HG02759 (cell line): ENCODE results near the gene FARP2.

Experiments
- ATAC-seq: cut with Tn5 transposase; IDR thresholded peaks from one replicate; pipeline ENCODE4 v1.9.1; 2021; ENCODE audit warnings: mild to moderate bottlenecking, moderate library complexity; ENCODE audit not compliant: unreplicated experiment

The FARP2 gene

GRCh38 chr2:241482126-241482955 lies 126.3 kb downstream of the FARP2 start:
- no peak for ATAC-seq

- no peak for ATAC-seq
Measured at GRCh38 chr2:241483305-241483704, 127.2 kb downstream of the FARP2 start.

DNA sequence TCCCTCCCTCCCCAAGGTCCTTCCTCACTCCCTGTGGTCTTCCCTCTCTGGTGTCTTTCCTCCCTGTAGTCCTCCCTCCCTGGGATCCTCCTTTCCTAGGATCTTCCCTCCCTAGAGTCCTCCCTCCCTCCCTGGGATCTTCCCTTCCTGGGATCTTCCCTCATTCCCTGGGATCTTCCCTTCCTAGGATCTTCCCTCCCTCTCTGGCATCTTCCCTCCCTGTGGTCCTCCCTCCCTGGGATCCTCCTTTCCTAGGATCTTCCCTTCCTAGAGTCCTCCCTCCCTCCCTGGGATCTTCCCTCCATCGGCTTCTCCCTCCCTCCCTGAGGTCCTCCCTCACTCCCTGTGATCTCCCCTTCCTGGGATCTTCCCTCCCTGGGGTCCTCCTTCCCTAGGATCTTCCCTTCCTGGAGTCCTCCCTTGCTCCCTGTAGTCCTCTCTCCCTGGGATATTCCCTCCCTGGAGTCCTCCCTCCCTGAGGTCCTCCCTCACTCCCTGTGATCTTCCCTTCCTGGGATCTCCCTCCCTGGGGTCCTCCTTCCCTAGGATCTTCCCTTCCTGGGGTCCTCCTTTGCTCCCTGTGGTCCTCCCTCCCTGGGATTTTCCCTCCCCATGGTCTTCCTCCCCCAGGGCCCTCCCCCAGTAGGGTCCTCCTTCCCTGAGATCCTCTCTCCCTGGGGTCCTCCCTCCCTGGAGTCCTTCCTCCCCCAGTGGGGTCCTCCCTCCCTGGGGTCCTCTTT lies 129.3 kb downstream of the FARP2 start:
- no peak for ATAC-seq

DNA sequence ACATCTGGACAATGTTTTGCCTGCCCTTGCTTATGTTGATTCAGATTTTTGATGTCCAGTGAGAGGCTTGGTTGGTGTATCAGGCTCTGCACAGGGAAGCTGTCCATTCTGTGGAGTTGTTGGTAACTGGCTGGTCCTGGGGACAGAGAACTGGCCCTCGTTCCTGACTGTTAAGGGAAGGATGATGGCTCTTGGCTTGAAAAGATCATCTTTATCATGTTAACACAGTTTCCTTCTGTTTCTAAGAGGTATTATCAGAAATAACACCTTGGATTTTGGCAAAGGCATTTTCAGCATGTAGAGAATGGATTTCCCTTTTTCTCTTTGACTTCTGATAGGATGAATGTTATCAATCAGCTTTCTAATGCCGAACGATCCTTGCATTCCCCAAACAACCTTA lies 133.0 kb downstream of the FARP2 start:
- ATAC-seq, result no peak

DNA sequence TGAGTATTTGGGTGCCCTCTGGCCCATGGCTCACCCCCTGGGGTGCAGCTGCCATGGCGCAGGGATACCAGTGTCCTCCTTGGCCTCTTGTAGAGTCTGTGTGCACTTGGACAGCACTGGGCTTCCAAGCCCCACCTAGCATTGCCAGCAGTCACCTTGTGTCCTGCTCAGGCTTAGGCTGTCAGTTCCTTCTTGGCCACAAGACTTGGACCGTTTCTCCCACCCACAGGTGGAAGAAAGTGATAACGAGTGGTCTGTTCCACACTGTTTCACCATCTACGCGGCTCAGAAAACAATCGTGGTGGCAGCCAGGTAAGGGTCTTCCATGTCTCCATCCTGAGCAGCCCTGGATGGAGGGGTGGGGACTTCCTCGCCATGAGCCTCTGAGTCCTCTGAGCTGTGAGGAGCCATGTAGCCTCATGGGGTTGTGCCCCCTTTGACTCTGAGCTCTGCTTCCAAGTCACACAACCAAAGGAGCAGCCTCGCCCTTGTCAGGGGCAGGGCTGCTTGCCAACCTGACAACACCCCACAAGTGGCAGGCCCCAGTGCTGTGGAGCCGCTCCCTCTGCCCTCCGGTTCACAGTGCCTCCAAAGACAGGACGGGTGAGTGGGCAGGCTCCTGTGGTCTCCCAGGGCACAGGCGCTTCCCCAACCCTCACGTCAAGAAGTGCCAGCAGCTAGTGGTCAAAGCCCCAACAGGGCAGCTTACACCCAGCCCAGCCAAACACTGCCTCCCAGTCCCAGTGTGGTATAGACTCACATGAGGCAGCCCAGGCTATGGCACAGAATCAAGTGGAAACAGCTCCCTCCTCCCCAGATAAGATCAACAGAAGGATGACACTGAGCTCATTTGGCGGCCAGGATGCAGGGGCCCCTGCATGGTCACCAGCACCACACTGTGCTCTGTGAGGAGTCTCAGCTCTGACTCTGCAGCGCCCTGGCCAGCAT lies 133.9 kb downstream of the FARP2 start:
- no peak for ATAC-seq

- no peak for ATAC-seq
Measured at GRCh38 chr2:241490825-241491506, 134.9 kb downstream of the FARP2 start.

GRCh38 chr2:241491549-241492173 lies 135.6 kb downstream of the FARP2 start:
- ATAC-seq, result no peak

- no peak for ATAC-seq
Measured at GRCh38 chr2:241492174-241492565, 136.1 kb downstream of the FARP2 start.

DNA sequence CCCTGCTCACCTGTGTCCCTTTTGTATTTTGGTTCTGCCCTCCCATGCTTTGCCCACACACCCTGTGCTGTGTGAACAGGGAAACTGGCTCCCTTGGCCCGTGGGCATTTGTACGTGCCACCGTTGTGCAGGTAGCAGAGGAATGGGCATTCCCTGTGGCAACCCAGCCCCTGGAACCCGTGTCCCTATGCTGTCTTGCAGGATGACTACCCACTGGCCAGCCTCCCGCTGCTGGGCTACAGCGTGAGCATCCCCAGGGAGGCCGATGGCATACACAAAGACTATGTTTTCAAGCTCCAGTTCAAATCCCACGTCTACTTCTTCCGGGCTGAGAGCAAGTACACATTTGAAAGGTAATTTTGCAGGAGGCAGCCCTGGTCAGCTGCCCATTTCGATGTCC lies 137.0 kb downstream of the FARP2 start:
- no peak for ATAC-seq

DNA sequence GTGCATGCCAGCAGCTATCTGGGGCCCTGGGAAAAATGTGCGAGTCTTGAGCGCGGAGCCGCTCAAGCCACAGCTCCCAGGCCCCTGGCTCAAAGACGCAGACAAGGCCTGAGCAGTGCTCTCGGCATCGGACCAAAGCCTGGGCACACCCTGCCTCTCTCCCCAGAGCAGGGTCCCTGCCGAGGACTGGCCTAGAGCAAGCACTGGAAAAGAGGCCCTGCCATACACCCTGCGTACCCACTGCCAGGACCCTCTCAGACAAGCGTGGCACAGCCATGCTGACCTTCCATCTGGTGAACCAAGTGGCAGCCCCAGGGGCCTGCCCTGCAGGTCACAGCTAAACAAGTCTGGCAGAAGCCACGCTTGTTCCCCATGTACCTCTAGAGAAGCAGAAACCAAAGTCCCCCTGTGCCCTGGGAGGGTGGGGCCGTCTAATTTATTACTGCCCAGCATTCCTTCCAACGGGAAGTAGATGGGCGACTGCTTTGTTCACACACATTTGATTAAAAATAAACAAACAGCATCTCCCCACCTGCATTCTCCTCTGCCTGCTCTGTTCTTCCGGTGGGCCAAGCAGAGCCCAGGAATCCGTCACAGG lies 138.3 kb downstream of the FARP2 start:
- no peak for ATAC-seq

DNA sequence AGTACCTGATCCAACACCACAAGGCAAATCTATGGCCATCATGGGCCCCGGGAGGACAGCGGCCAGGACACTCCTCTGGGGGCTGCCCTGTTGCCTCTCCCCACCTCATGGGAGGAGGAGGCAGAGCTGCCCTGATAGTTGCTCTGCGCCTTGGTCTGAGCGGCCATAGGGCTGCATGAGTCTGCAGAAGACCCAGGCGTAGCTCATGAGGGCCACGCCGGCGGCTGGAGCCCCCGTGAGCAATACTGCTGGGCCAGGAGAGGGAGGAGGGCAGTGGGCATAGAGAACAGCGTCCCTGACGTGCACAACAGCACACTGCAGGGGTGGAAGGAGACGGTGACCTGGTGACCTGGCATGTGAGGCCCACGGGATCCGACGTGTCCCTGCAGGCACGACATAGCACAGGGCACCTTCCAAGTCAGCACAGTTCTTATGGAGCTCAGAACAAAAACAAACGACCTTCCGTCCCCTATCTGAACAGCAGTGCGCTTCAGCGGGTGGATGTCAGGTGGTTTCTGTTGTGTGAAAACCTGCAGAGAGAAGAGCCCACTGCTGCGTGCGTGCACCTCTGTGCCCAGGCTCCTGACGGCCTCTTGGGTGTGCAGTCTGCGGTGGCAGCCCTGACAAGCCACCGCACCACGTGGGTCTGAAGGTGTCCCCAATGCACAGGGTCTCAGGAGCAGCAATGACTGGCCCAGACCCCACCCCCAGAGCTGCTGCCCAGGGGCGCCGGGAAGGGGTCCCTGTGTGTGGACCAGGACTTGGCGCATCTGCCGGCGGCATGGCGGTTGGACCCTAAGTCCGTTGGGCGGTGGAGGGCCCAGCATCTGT lies 139.3 kb downstream of the FARP2 start:
- ATAC-seq, result no peak

DNA sequence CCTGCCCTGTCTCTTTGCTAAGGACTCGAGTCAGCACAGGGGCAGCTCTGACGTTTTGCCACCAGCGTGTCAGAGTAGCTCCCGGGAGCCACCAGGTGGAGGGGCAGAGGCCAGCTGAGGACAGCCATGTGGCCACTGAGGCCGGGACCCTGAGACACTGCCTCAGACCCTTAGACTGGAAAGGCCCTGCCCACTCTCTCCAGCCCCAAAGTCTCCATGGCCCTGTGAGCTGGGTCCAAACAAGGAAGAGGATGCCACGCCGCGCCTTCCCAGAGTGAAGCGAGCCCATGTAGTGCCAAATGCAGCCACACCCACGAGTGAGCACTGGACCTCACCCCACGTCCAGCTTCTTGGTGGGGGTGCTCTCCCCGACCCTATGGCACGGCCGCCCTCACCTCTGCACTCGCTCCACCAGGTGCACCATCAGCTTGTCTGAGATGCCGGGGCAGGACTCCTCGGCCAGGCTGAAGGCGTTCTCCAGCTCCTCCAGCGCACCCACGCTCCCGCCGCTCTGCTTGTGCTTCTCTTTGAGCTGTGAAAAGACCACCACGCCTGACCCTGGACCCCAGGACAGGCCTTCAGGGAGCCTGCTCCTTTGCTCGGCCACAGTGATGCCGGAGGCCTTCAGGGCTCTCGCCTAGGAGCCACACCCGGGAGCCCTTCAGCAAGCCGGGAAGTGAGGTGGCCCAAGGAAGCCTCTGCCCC lies 140.1 kb downstream of the FARP2 start:
- ATAC-seq, result no peak

DNA sequence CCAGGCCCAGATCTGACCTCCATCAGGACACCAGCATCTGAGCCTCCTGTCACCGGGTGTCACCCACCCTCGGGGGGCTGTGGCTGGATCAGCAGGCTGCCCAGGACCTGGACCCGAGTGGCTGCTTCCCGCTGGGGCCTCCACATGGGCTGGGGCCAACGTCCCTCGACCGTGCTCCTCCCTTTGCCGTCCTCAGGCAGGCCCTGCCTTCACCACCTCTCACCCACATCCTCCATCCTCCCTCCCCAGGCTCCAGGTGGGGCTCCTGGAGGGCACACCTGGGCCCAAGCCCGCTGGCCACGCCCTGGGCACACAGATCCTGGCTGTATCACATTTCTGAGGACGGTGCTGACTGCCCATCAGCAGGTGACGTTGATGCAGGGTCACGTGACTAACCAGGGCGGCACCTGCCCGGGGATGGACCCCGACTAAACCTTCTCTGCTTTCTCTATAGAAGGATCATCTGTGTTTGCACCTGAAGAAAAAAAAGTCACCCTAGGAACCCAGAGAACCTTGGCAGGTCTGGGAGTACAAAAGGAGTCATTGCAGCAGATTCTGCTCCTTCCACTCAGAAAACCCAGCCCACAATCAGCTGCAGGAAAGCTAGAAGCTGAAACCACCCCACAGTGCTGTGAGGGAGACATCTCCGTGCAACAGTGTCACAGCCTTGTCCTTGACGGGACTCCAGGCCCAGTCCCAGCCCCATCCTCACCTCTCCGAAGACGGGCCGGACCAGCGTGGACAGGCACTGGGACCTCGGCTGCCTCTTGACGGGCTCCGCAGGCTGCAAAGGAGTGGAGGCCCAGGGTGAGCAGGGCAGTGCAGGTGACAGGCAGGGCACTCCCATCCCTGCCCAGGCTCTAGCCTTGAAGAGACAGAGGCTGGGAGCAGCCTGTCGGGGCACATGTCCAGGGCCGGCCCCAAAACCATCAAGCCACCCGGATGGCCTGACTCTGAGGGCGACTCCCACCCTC lies 141.1 kb downstream of the FARP2 start:
- no peak for ATAC-seq

- no peak for ATAC-seq
Measured at GRCh38 chr2:241498115-241499070, 142.3 kb downstream of the FARP2 start.

- no peak for ATAC-seq
Measured at GRCh38 chr2:241499146-241499965, 143.3 kb downstream of the FARP2 start.
